ENCODE results near the gene LAYN.

The LAYN gene

GRCh38 chr11:111523343-111523742, 17.2 kb upstream of the LAYN start:
- Histone ChIP-seq H3K4me3 (ENCODE audit: severe bottlenecking) (no peak overlapping the region), H3K4me1 (ENCODE audit: insufficient read depth, poor library complexity, severe bottlenecking) (peaks cover 44% of the 10 kb centered on the region), H3K9me3 (ENCODE audit: severe bottlenecking) (no peaks in the 10 kb centered on the region), H3K27ac (ENCODE audit: poor library complexity, severe bottlenecking) (no peak overlapping the region), H3K36me3 (ENCODE audit: low read depth) (no peaks in the 10 kb centered on the region), H3K27me3 (ENCODE audit: insufficient read depth, poor library complexity, severe bottlenecking) (no peaks in the 10 kb centered on the region)
- DNase-seq (ENCODE audit: low spot score) (no peak), ATAC-seq (ENCODE audit: low read depth) (no peak)
- TF ChIP-seq CTCF (IDR thresholded peaks at IDR 0.05; ENCODE audit: poor library complexity, severe bottlenecking) = no peak

- peaks cover 44% of the 10 kb centered on the region for H3K4me1 ChIP-seq (ENCODE audit: insufficient read depth, poor library complexity, severe bottlenecking)
- ATAC-seq (ENCODE audit: low read depth) (no peak), DNase-seq (ENCODE audit: low spot score) (no peak)
- no peaks in the 10 kb centered on the region for H3K36me3 ChIP-seq (ENCODE audit: low read depth)
- TF ChIP-seq CTCF (IDR thresholded peaks at IDR 0.05; ENCODE audit: poor library complexity, severe bottlenecking) = no peak
- no peak overlapping the region for H3K27ac ChIP-seq (ENCODE audit: poor library complexity, severe bottlenecking)
- H3K4me3 ChIP-seq (ENCODE audit: severe bottlenecking) = no peak overlapping the region
- no peaks in the 10 kb centered on the region for H3K27me3 ChIP-seq (ENCODE audit: insufficient read depth, poor library complexity, severe bottlenecking)
- no peaks in the 10 kb centered on the region for H3K9me3 ChIP-seq (ENCODE audit: severe bottlenecking)
Measured at GRCh38 chr11:111524056-111524455, 16.5 kb upstream of the LAYN start.

- Histone ChIP-seq H3K27me3 (ENCODE audit: insufficient read depth, poor library complexity, severe bottlenecking) (no peaks in the 10 kb centered on the region), H3K36me3 (ENCODE audit: low read depth) (no peaks in the 10 kb centered on the region), H3K9me3 (ENCODE audit: severe bottlenecking) (no peaks in the 10 kb centered on the region), H3K27ac (ENCODE audit: poor library complexity, severe bottlenecking) (peak overlapping the region; percentile 56), H3K4me1 (ENCODE audit: insufficient read depth, poor library complexity, severe bottlenecking) (peaks cover 42% of the 10 kb centered on the region), H3K4me3 (ENCODE audit: severe bottlenecking) (no peak overlapping the region)
- ATAC-seq (ENCODE audit: low read depth) (no peak), DNase-seq (ENCODE audit: low spot score) (no peak)
- no peak for TF ChIP-seq CTCF (IDR thresholded peaks at IDR 0.05; ENCODE audit: poor library complexity, severe bottlenecking)
Measured at GRCh38 chr11:111525456-111525855, 15.1 kb upstream of the LAYN start.

- Histone ChIP-seq H3K27ac (ENCODE audit: poor library complexity, severe bottlenecking) (peak overlapping the region; percentile 56), H3K36me3 (ENCODE audit: low read depth) (no peaks in the 10 kb centered on the region), H3K4me3 (ENCODE audit: severe bottlenecking) (no peak overlapping the region), H3K4me1 (ENCODE audit: insufficient read depth, poor library complexity, severe bottlenecking) (peaks cover 41% of the 10 kb centered on the region), H3K27me3 (ENCODE audit: insufficient read depth, poor library complexity, severe bottlenecking) (no peaks in the 10 kb centered on the region), H3K9me3 (ENCODE audit: severe bottlenecking) (no peaks in the 10 kb centered on the region)
- no peak for DNase-seq (ENCODE audit: low spot score)
- peak; percentile 92 for ATAC-seq (ENCODE audit: low read depth)
- no peak for TF ChIP-seq CTCF (IDR thresholded peaks at IDR 0.05; ENCODE audit: poor library complexity, severe bottlenecking)
Measured at GRCh38 chr11:111526501-111526900, 14.0 kb upstream of the LAYN start.

- Histone ChIP-seq H3K4me1 (ENCODE audit: insufficient read depth, poor library complexity, severe bottlenecking) (peaks cover 47% of the 10 kb centered on the region), H3K9me3 (ENCODE audit: severe bottlenecking) (no peaks in the 10 kb centered on the region), H3K27ac (ENCODE audit: poor library complexity, severe bottlenecking) (peak overlapping the region; percentile 56), H3K4me3 (ENCODE audit: severe bottlenecking) (no peak overlapping the region), H3K27me3 (ENCODE audit: insufficient read depth, poor library complexity, severe bottlenecking) (no peaks in the 10 kb centered on the region), H3K36me3 (ENCODE audit: low read depth) (no peaks in the 10 kb centered on the region)
- DNase-seq (ENCODE audit: low spot score) = no peak
- no peak for TF ChIP-seq CTCF (IDR thresholded peaks at IDR 0.05; ENCODE audit: poor library complexity, severe bottlenecking)
- ATAC-seq (ENCODE audit: low read depth) = no peak
Measured at GRCh38 chr11:111527279-111527678, 13.2 kb upstream of the LAYN start.
